ENCODE measurements around the gene PRDX5. TPM values are rescaled to one million over a fixed set of nuclear protein-coding genes. Genes with fewer than 3 reads are reported as not detected.

PRDX5 gene
- total RNA-seq, 1 experiment from 2014 or later = 206 TPM

DNA sequence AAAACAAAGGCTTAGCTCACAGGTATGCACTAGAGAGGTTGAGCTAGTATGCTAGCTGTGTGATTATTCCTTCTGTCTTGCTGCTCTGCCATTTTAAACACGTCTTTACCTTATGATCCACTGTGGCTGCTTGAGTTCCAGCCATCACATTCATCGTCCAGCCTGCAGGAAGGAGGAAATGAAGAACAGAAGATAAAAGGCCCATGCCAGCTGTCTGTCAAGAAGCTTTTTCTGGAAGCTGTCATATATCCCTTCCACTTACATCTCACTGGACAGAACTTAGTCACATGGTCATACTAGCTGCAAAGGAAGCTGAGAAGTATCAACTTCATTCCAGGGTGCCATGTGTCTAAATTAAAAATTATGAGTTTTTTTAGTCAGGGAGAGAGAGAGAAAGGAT, 9.5 kb downstream of the PRDX5 start:
- Histone ChIP-seq H3K27me3 (replicated peaks; ENCODE audit: insufficient read depth, low read depth, low read length, poor library complexity) (no peaks in the 10 kb centered on the region), H3K4me1 (ENCODE audit: insufficient read depth, low read length, poor library complexity, severe bottlenecking) (peaks cover 5% of the 10 kb centered on the region), H3K36me3 (ENCODE audit: insufficient read depth, low read length, poor library complexity, severe bottlenecking) (no peaks in the 10 kb centered on the region), H3K9me3 (ENCODE audit: low read depth, low read length, poor library complexity, severe bottlenecking) (no peaks in the 10 kb centered on the region), H3K27ac (ENCODE audit: low read depth, low read length, poor library complexity, severe bottlenecking) (no peak overlapping the region), H3K4me3 (ENCODE audit: low read depth, low read length, poor library complexity, severe bottlenecking) (no peak overlapping the region)
- BruUV-seq (replicated peaks) = no TSS peak
- no peak for TF ChIP-seq EZH2 (IDR thresholded peaks at IDR 0.05; ENCODE audit: borderline replicate concordance, low read depth, low read length, poor library complexity, severe bottlenecking)
- TF ChIP-seq, protein P1, sequence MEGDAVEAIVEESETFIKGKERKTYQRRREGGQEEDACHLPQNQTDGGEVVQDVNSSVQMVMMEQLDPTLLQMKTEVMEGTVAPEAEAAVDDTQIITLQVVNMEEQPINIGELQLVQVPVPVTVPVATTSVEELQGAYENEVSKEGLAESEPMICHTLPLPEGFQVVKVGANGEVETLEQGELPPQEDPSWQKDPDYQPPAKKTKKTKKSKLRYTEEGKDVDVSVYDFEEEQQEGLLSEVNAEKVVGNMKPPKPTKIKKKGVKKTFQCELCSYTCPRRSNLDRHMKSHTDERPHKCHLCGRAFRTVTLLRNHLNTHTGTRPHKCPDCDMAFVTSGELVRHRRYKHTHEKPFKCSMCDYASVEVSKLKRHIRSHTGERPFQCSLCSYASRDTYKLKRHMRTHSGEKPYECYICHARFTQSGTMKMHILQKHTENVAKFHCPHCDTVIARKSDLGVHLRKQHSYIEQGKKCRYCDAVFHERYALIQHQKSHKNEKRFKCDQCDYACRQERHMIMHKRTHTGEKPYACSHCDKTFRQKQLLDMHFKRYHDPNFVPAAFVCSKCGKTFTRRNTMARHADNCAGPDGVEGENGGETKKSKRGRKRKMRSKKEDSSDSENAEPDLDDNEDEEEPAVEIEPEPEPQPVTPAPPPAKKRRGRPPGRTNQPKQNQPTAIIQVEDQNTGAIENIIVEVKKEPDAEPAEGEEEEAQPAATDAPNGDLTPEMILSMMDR (conservative IDR thresholded peaks at IDR 0.05; ENCODE audit: low read depth, low read length) = no peak
- intact Hi-C loops (cut with micrococcal nuclease; ENCODE audit: unreplicated experiment) = no loop called here
- POLR2A ChIA-PET (ENCODE audit: low non-redundant PET) = interaction anchor here (0.6 to 0.8 kb wide), 2 partner anchors 10 to 1533 kb away, joined by 3 read pairs; partner anchors contain the start of gene PRDX5
- no peak for DNase-seq (ENCODE audit: low spot score)
- CTCF ChIA-PET = no interaction called here

DNA sequence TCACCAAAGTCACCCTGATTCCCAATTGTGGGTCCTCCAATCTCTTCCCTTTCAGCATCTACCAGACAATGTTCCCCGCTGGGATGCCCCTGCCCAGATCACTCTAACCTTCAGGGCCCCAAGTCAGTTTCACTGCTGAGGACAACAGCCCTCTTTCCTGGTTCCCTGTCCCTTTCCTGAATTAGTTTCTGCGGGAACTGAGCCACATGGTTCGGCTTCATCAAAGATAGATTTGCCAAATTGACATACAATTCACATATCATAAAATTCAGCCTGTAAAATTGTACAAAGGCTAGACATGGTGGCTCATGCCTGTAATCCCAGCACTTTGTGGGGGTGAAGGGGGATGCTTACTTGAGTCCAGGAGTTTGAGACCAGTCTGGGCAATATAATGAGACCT, 10.1 kb downstream of the PRDX5 start:
- H3K9me3 ChIP-seq (ENCODE audit: low read depth, low read length, poor library complexity, severe bottlenecking) = no peaks in the 10 kb centered on the region
- no peak for DNase-seq (ENCODE audit: low spot score)
- ChIA-PET POLR2A (ENCODE audit: low non-redundant PET) (interaction anchor here (0.8 kb wide), 1 partner anchor 10 kb away, joined by 3 read pairs; the partner anchor contains the start of gene PRDX5), CTCF (no interaction called here)
- no TSS peak for BruUV-seq (replicated peaks)
- no peaks in the 10 kb centered on the region for H3K36me3 ChIP-seq (ENCODE audit: insufficient read depth, low read length, poor library complexity, severe bottlenecking)
- no peaks in the 10 kb centered on the region for H3K27me3 ChIP-seq (replicated peaks; ENCODE audit: insufficient read depth, low read depth, low read length, poor library complexity)
- H3K4me1 ChIP-seq (ENCODE audit: insufficient read depth, low read length, poor library complexity, severe bottlenecking) = peaks cover 5% of the 10 kb centered on the region
- H3K4me3 ChIP-seq (ENCODE audit: low read depth, low read length, poor library complexity, severe bottlenecking) = no peak overlapping the region
- H3K27ac ChIP-seq (ENCODE audit: low read depth, low read length, poor library complexity, severe bottlenecking) = no peak overlapping the region
- TF ChIP-seq EZH2 (IDR thresholded peaks at IDR 0.05; ENCODE audit: borderline replicate concordance, low read depth, low read length, poor library complexity, severe bottlenecking) = no peak
- TF ChIP-seq, protein P1 (conservative IDR thresholded peaks at IDR 0.05; ENCODE audit: low read depth, low read length) = no peak
- intact Hi-C loops (cut with micrococcal nuclease; ENCODE audit: unreplicated experiment) = no loop called here

DNA sequence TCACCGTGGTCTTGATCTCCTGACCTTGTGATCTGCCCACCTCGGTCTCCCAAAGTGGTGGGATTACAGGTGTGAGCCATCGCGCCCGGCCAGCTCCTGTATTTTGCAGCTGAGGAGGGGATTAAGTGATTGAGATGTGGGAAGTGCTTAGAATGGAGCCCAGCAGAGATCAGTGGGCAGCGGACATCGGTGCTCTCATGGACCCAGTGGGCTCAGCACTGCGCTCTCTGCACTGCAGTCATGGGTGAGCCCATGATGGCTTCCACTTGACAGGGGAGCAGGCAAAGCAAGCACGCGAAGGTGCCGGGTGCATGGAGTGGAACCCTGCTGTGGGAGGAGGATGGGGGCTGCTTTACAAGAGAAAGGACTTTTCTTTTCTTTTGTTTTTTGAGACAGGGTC, 13.0 kb downstream of the PRDX5 start:
- CTCF ChIA-PET = interaction anchor here (0.5 to 2.0 kb wide), 6 partner anchors 10 to 278 kb away, joined by 3 to 15 read pairs (median 7); partner anchors contain the start of genes PRDX5 and TRMT112
- Histone ChIP-seq H3K4me1 (ENCODE audit: insufficient read depth, low read length, poor library complexity, severe bottlenecking) (peaks cover 5% of the 10 kb centered on the region), H3K36me3 (ENCODE audit: insufficient read depth, low read length, poor library complexity, severe bottlenecking) (no peaks in the 10 kb centered on the region), H3K4me3 (ENCODE audit: low read depth, low read length, poor library complexity, severe bottlenecking) (no peak overlapping the region), H3K27me3 (replicated peaks; ENCODE audit: insufficient read depth, low read depth, low read length, poor library complexity) (no peaks in the 10 kb centered on the region), H3K9me3 (ENCODE audit: low read depth, low read length, poor library complexity, severe bottlenecking) (no peaks in the 10 kb centered on the region), H3K27ac (ENCODE audit: low read depth, low read length, poor library complexity, severe bottlenecking) (no peak overlapping the region)
- intact Hi-C loops (cut with micrococcal nuclease; ENCODE audit: unreplicated experiment) = no loop called here
- TF ChIP-seq EZH2 (IDR thresholded peaks at IDR 0.05; ENCODE audit: borderline replicate concordance, low read depth, low read length, poor library complexity, severe bottlenecking) = no peak
- DNase-seq (ENCODE audit: low spot score) = no peak
- no TSS peak for BruUV-seq (replicated peaks)
- POLR2A ChIA-PET (ENCODE audit: low non-redundant PET) = no interaction called here
